ENCODE results near the gene ABLIM1. TPM values are rescaled to one million over a fixed set of nuclear protein-coding genes. Genes with fewer than 3 reads are reported as not detected.

Gene ABLIM1
- polyA plus RNA-seq, 10 donors = 47.0 to 67.4 (median 52.4) TPM

- DNase-seq = no peak
Measured at GRCh38 chr10:114624422-114624821, 33.7 kb downstream of the ABLIM1 start.

- DNase-seq = peak in 1 of 3 donors; percentile 49
Measured at GRCh38 chr10:114623661-114624294, 34.3 kb downstream of the ABLIM1 start.

- DNase-seq = no peak
Measured at GRCh38 chr10:114623155-114623554, 34.9 kb downstream of the ABLIM1 start.

- no peak for DNase-seq
Measured at GRCh38 chr10:114618722-114619121, 39.4 kb downstream of the ABLIM1 start.

GRCh38 chr10:114616516-114616915, 41.6 kb downstream of the ABLIM1 start:
- no peak for DNase-seq

- no peak for DNase-seq
Measured at GRCh38 chr10:114616103-114616502, 42.0 kb downstream of the ABLIM1 start.

GRCh38 chr10:114615600-114616007, 42.5 kb downstream of the ABLIM1 start:
- no peak for DNase-seq

GRCh38 chr10:114613237-114613979, 44.7 kb downstream of the ABLIM1 start:
- no peak for DNase-seq

GRCh38 chr10:114611617-114612016, 46.5 kb downstream of the ABLIM1 start:
- no peak for DNase-seq

- no peak for DNase-seq
Measured at GRCh38 chr10:114609518-114610426, 48.3 kb downstream of the ABLIM1 start.

- DNase-seq = peak in 2 of 3 donors; percentile 29 to 40
Measured at GRCh38 chr10:114607358-114607998, 50.6 kb downstream of the ABLIM1 start.

- DNase-seq = no peak
Measured at GRCh38 chr10:114605155-114605797, 52.8 kb downstream of the ABLIM1 start.

GRCh38 chr10:114604357-114605130, 53.5 kb downstream of the ABLIM1 start:
- DNase-seq = peak in 2 of 3 donors; percentile 46 to 64

- no peak for DNase-seq
Measured at GRCh38 chr10:114603948-114604347, 54.1 kb downstream of the ABLIM1 start.

- no peak for DNase-seq
Measured at GRCh38 chr10:114603303-114603702, 54.8 kb downstream of the ABLIM1 start.

GRCh38 chr10:114600057-114600456, 58.0 kb downstream of the ABLIM1 start:
- DNase-seq = no peak

- no peak for DNase-seq
Measured at GRCh38 chr10:114596793-114597192, 61.3 kb downstream of the ABLIM1 start.

- no peak for DNase-seq
Measured at GRCh38 chr10:114593816-114594468, 64.1 kb downstream of the ABLIM1 start.

- no peak for DNase-seq
Measured at GRCh38 chr10:114593240-114593792, 64.8 kb downstream of the ABLIM1 start.

GRCh38 chr10:114590993-114591392, 67.1 kb downstream of the ABLIM1 start:
- no peak for DNase-seq

All from muscle of back (tissue), 11 donors.